Transverse colon (tissue), 4 donors: Measurements from ENCODE around the gene GAGE12H. TPM values are rescaled to one million over a fixed set of nuclear protein-coding genes. Genes with fewer than 3 reads are reported as not detected.

Source experiments
- small RNA-seq, 4 donors: library from RNA; depleted of rRNA; stranded (forward); fragments of <200 nt; gene quantifications; one replicate each; pipeline ENCODE3, GENCODE V24; 2016
- total RNA-seq, 4 donors: library from RNA; depleted of rRNA; stranded (reverse); fragments of >200 nt; gene quantifications; one replicate each; pipeline ENCODE4 v1.1.0, GENCODE V29; 2016

GAGE12H gene
- total RNA-seq, 4 donors from 2014 or later = not detected

Small RNAs within 50 kb of the gene (small RNA-seq; reads per million reads assigned to genes)
- 0 reads per million in 4 donors for gene GAGE12B

Other genes starting within 250 kb of the GAGE12H start
- gene GAGE13, start 248.4 kb upstream of the GAGE12H start, total RNA-seq = not detected
- gene GAGE12C, start 47.8 kb upstream of the GAGE12H start, total RNA-seq = not detected
- gene GAGE12D, start 38.2 kb upstream of the GAGE12H start, total RNA-seq = not detected
- gene GAGE12E, start 28.7 kb upstream of the GAGE12H start, total RNA-seq = not detected
- gene GAGE12F, start 19.1 kb upstream of the GAGE12H start, total RNA-seq = not detected
- gene GAGE12G, start 9.5 kb upstream of the GAGE12H start, total RNA-seq = not detected
- not detected for gene GAGE2A, start 9.5 kb downstream of the GAGE12H start, total RNA-seq
- not detected for gene GAGE1, start 19.1 kb downstream of the GAGE12H start, total RNA-seq
- not detected for gene PAGE1, start 116.0 kb downstream of the GAGE12H start, total RNA-seq
- gene PAGE4, start 249.4 kb downstream of the GAGE12H start, total RNA-seq = not detected